Mesendoderm (in vitro differentiated cells): Measurements from ENCODE around the gene AGR2.

Experiments used
- DNase-seq: peaks from one replicate; pipeline ENCODE4 v3.0.0; 2013
- H2AK5ac ChIP-seq: 2 replicates; pipeline ENCODE4 v1.6.1; 2013; ENCODE audit warnings: low read length, inconsistent platforms
- H2BK120ac ChIP-seq: 2 replicates; pipeline ENCODE4 v1.6.1; 2013; ENCODE audit warnings: low read depth, mild to moderate bottlenecking, low read length, moderate library complexity, mixed read lengths
- H2BK15ac ChIP-seq: replicated peaks from 2 replicates; pipeline ENCODE4 v1.6.1; 2013; ENCODE audit warnings: low read depth, mild to moderate bottlenecking, moderate library complexity
- H2BK5ac ChIP-seq: 2 replicates; pipeline ENCODE4 v1.6.1; 2013; ENCODE audit warnings: low read length, inconsistent platforms
- H3K18ac ChIP-seq: 2 replicates; pipeline ENCODE4 v1.6.1; 2013; ENCODE audit warnings: mild to moderate bottlenecking, low read length, mixed read lengths
- H3K23ac ChIP-seq: one replicate; pipeline ENCODE4 v1.6.1; 2013; ENCODE audit warnings: low read length
- H3K27ac ChIP-seq: 2 replicates; pipeline ENCODE4 v1.5.1; 2013; ENCODE audit warnings: low read depth, mild to moderate bottlenecking, inconsistent platforms, low read length, moderate library complexity
- H3K27me3 ChIP-seq: 2 replicates; pipeline ENCODE4 v1.6.1; 2013; ENCODE audit warnings: low read length, control low read depth, mild to moderate bottlenecking, inconsistent platforms; ENCODE audit not compliant: insufficient read depth, poor library complexity
- H3K36me3 ChIP-seq: 2 replicates; pipeline ENCODE4 v1.6.1; 2013; ENCODE audit warnings: low read length, inconsistent platforms; ENCODE audit not compliant: control insufficient read depth, insufficient read depth
- H3K4ac ChIP-seq: one replicate; pipeline ENCODE4 v1.6.1; 2013; ENCODE audit warnings: low read depth, mild to moderate bottlenecking, low read length, moderate library complexity
- H3K4me1 ChIP-seq: 2 replicates; pipeline ENCODE4 v1.6.1; 2013; ENCODE audit warnings: low read depth, low read length, inconsistent platforms; ENCODE audit not compliant: control insufficient read depth
- H3K4me2 ChIP-seq: 2 replicates; pipeline ENCODE4 v1.6.1; 2013; ENCODE audit warnings: low read length
- H3K4me3 ChIP-seq: 2 replicates; pipeline ENCODE4 v1.5.1; 2013; ENCODE audit warnings: mild to moderate bottlenecking, low read length
- H3K56ac ChIP-seq: one replicate; pipeline ENCODE4 v1.6.1; 2013; ENCODE audit warnings: low read length
- H3K79me1 ChIP-seq: 2 replicates; pipeline ENCODE4 v1.6.1; 2013; ENCODE audit warnings: low read length, inconsistent platforms
- H3K79me2 ChIP-seq: 2 replicates; pipeline ENCODE4 v1.6.1; 2013; ENCODE audit warnings: mild to moderate bottlenecking, low read length; ENCODE audit not compliant: control insufficient read depth, insufficient read depth
- H3K9ac ChIP-seq: 2 replicates; pipeline ENCODE4 v1.6.1; 2013; ENCODE audit warnings: low read length, inconsistent platforms
- H4K5ac ChIP-seq: one replicate; pipeline ENCODE4 v1.6.1; 2013; ENCODE audit warnings: low read length
- H4K8ac ChIP-seq: one replicate; pipeline ENCODE4 v1.6.1; 2013; ENCODE audit warnings: low read depth, mild to moderate bottlenecking, control low read depth, low read length, moderate library complexity
- WGBS: extraction: QIAGEN DNeasy Blood & Tissue Kit; methylation state at CpG from one replicate; pipeline ENCODE4 v1.1.7; 2013; ENCODE audit warnings: low lambda C conversion rate, missing lambda C conversion rate; ENCODE audit not compliant: insufficient coverage; ENCODE audit errors: extremely low coverage; 5-methylcytosine and 5-hydroxymethylcytosine counted together

Gene AGR2

DNA sequence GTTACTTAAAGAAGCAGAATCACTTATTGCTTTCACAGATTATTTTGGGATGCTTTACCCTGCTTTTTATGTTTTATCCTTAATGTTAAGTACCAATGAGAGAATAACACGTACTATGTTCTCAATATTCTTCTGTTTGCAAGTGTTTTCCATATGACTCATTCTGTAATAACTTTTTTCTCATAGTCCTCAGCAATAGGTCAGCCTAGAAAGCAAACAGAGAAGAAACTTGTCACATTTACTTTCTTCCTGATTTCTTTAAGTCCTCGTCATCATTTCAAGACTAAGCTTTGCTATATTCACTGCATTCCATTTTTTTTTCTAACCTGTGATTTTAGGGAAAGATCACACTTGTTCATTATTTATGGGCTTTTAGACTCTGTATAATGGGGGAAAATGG is 6.8 kb upstream of the AGR2 start:
- Histone ChIP-seq H3K56ac (no peak overlapping the region), H4K5ac (no peak overlapping the region), H2BK5ac (no peak overlapping the region), H3K36me3 (no peaks in the 10 kb centered on the region), H3K27ac (no peak overlapping the region), H3K27me3 (no peaks in the 10 kb centered on the region), H4K8ac (no peak overlapping the region), H2BK120ac (no peak overlapping the region), H3K23ac (no peak overlapping the region), H2AK5ac (no peak overlapping the region), H3K18ac (no peak overlapping the region), H3K4me2 (no peak overlapping the region), H3K4ac (no peak overlapping the region), H3K4me1 (no peaks in the 10 kb centered on the region), H3K9ac (no peak overlapping the region), H2BK15ac (no peak overlapping the region), H3K4me3 (no peak overlapping the region), H3K79me1 (no peaks in the 10 kb centered on the region), H3K79me2 (no peaks in the 10 kb centered on the region)
- no CpG with 5 or more reads among the region's 2 CpGs for WGBS
- DNase-seq = no peak

DNA sequence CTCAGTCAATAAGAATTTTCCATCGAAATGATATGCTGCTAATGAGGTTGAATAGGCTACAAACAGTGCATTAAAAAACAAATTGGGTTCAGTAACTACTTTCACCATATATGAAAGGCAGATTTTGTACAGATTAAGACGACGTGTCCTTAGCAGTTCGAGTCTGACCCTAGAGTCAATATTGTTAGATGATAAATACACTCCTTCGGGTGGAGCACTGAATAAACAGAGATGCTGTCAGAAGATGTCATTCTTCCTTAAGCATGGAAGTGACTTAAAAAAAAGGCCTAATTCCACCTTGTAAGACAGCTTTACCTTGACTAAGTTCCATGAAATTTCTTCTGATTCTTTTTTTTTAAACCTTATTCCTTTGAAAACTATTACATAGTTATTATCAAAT is 5.8 kb upstream of the AGR2 start:
- no peak overlapping the region for H3K18ac ChIP-seq
- no peak overlapping the region for H3K4me3 ChIP-seq
- H2BK5ac ChIP-seq = no peak overlapping the region
- no peak overlapping the region for H4K5ac ChIP-seq
- H2AK5ac ChIP-seq = no peak overlapping the region
- H3K36me3 ChIP-seq = no peaks in the 10 kb centered on the region
- H3K9ac ChIP-seq = no peak overlapping the region
- no peak overlapping the region for H3K4ac ChIP-seq
- no peak for DNase-seq
- H3K4me2 ChIP-seq = no peak overlapping the region
- no peak overlapping the region for H4K8ac ChIP-seq
- no CpG with 5 or more reads among the region's 5 CpGs for WGBS
- H2BK120ac ChIP-seq = no peak overlapping the region
- H3K79me1 ChIP-seq = no peaks in the 10 kb centered on the region
- H3K27me3 ChIP-seq = no peaks in the 10 kb centered on the region
- no peak overlapping the region for H3K23ac ChIP-seq
- no peak overlapping the region for H2BK15ac ChIP-seq
- no peaks in the 10 kb centered on the region for H3K79me2 ChIP-seq
- H3K4me1 ChIP-seq = no peaks in the 10 kb centered on the region
- no peak overlapping the region for H3K56ac ChIP-seq
- no peak overlapping the region for H3K27ac ChIP-seq

DNA sequence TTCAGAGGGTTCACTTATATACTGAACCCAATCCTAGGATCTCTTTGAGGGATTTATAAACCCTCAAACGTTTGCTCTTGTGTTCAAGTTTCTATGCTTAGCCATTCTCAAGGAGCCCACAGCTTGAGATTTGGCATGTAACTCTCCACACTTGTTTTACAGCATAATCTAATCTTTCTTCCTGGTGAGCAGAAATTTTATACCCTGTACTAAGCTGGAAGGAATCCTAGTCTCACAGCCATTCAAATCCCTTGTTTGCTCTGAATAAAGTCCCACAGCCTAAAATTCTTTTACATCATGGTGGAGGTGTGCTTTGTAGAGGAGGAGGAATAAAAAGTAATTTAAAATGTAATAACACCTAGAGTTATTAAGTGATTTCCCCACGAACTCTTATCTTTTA is 5.3 kb upstream of the AGR2 start:
- no peaks in the 10 kb centered on the region for H3K27me3 ChIP-seq
- no peak overlapping the region for H3K27ac ChIP-seq
- DNase-seq = no peak
- H2BK5ac ChIP-seq = no peak overlapping the region
- H2BK120ac ChIP-seq = no peak overlapping the region
- no peak overlapping the region for H3K9ac ChIP-seq
- no peak overlapping the region for H3K23ac ChIP-seq
- H2BK15ac ChIP-seq = no peak overlapping the region
- no peak overlapping the region for H2AK5ac ChIP-seq
- no peak overlapping the region for H3K56ac ChIP-seq
- H3K36me3 ChIP-seq = no peaks in the 10 kb centered on the region
- H3K18ac ChIP-seq = no peak overlapping the region
- H3K79me1 ChIP-seq = no peaks in the 10 kb centered on the region
- no peak overlapping the region for H4K8ac ChIP-seq
- H3K4ac ChIP-seq = no peak overlapping the region
- no peaks in the 10 kb centered on the region for H3K4me1 ChIP-seq
- no peak overlapping the region for H4K5ac ChIP-seq
- WGBS = no CpG with 5 or more reads among the region's 2 CpGs
- H3K4me2 ChIP-seq = no peak overlapping the region
- H3K79me2 ChIP-seq = no peaks in the 10 kb centered on the region
- no peak overlapping the region for H3K4me3 ChIP-seq

DNA sequence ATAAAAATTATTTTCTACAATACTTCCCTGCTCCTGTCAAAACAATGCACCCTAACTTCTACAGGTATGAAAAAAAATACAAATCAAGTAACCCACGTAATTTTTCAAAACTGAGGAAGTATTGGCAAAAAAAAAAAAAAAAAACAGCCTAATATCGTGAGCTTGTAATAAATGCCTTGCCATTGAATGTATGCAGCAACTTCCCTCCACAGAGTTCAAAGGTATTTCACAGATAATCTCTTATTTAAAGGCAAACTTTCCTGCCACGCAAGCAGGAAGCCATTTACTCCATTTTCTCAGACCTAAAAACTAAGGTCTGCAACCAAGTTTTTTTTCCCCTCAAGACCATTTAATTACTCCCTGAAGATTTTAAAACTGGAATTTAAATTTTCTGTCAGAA is 642 bp upstream of the AGR2 start:
- no peak overlapping the region for H2BK15ac ChIP-seq
- no CpG with 5 or more reads among the region's 3 CpGs for WGBS
- no peak for DNase-seq

DNA sequence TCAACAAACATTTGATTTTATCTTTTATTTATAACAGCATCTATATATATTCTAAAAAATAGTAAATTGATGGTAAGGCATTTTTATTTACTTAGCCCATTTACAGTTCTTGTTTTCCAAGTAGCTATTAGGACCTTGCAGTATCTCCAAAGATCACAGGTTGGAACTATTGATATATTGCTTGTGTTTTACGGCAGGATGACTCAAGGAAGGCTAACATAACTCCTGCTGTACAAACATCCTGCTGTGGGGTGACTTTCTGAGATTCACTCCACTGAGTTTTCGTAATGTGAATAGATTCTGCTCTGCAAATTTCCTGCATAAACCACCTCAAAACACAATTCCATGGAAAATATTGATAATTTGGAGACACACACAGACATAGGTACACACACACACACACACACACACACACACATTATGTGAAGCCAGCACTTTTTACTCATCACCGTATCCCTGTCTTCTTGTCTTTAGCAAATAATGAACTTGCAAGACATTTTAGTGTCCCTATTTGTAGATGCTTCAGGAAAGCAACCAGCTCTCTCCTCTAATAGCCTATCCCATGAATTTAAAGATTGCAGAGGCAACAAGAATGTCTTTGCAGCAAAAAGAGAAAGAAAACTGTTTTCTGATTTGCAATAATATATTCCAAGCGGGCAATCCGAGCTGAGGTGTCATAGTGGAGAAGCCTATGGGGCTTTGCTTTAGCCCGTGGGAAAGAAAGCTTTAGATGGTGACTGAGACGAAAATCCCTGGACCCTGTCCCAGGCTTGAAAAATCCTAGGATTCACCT is 722 bp downstream of the AGR2 start:
- no peak overlapping the region for H3K9ac ChIP-seq
- DNase-seq = no peak
- H3K23ac ChIP-seq = no peak overlapping the region
- H3K4me1 ChIP-seq = no peaks in the 10 kb centered on the region
- H4K8ac ChIP-seq = no peak overlapping the region
- H2BK15ac ChIP-seq = no peak overlapping the region
- H3K4me2 ChIP-seq = no peak overlapping the region
- no peaks in the 10 kb centered on the region for H3K79me1 ChIP-seq
- H3K36me3 ChIP-seq = no peaks in the 10 kb centered on the region
- H3K4ac ChIP-seq = no peak overlapping the region
- no peak overlapping the region for H2BK5ac ChIP-seq
- no peak overlapping the region for H3K56ac ChIP-seq
- H2AK5ac ChIP-seq = no peak overlapping the region
- no peak overlapping the region for H3K18ac ChIP-seq
- no peak overlapping the region for H3K27ac ChIP-seq
- H4K5ac ChIP-seq = no peak overlapping the region
- WGBS = no CpG with 5 or more reads among the region's 7 CpGs
- H3K27me3 ChIP-seq = no peaks in the 10 kb centered on the region
- H3K79me2 ChIP-seq = no peaks in the 10 kb centered on the region
- H3K4me3 ChIP-seq = no peak overlapping the region
- no peak overlapping the region for H2BK120ac ChIP-seq

More for the DNA sequence above, 642 bp upstream of the AGR2 start:
- H3K23ac ChIP-seq = no peak overlapping the region
- H3K79me2 ChIP-seq = no peaks in the 10 kb centered on the region
- H2BK120ac ChIP-seq = no peak overlapping the region
- H3K18ac ChIP-seq = no peak overlapping the region
- no peak overlapping the region for H3K4me3 ChIP-seq
- no peak overlapping the region for H3K4me2 ChIP-seq
- H3K9ac ChIP-seq = no peak overlapping the region
- no peaks in the 10 kb centered on the region for H3K4me1 ChIP-seq
- no peak overlapping the region for H2AK5ac ChIP-seq
- H3K79me1 ChIP-seq = no peaks in the 10 kb centered on the region
- H4K5ac ChIP-seq = no peak overlapping the region
- no peaks in the 10 kb centered on the region for H3K36me3 ChIP-seq
- H3K56ac ChIP-seq = no peak overlapping the region
- H3K27ac ChIP-seq = no peak overlapping the region
- no peak overlapping the region for H3K4ac ChIP-seq
- no peak overlapping the region for H2BK5ac ChIP-seq
- no peak overlapping the region for H4K8ac ChIP-seq
- H3K27me3 ChIP-seq = no peaks in the 10 kb centered on the region

DNA sequence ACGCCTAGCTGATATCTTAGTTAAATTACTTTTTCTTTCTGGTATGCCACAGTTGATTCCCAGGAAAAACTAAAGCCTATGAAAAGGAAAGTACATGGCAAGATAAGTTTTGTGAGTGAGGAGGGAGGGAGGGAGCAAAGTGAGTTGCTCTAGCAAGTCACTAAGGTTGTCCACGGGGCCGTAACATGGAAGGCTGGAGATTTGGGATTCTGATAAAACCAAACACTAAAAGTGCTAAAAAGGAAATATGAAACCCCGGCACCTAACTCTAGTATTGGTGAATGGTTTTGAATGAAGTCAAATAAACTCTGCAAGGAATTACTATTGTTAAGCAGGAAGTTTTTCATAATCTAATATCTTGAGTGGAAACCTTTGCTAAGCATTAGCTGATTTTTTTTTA is 1.7 kb downstream of the AGR2 start:
- Histone ChIP-seq H3K4me3 (no peak overlapping the region), H2BK15ac (no peak overlapping the region), H2BK120ac (no peak overlapping the region), H2BK5ac (no peak overlapping the region), H2AK5ac (no peak overlapping the region), H3K9ac (no peak overlapping the region), H3K4me2 (no peak overlapping the region), H3K27ac (no peak overlapping the region), H3K4me1 (no peaks in the 10 kb centered on the region), H3K23ac (no peak overlapping the region), H3K4ac (no peak overlapping the region), H3K27me3 (no peaks in the 10 kb centered on the region), H3K56ac (no peak overlapping the region), H3K79me2 (no peaks in the 10 kb centered on the region), H3K79me1 (no peaks in the 10 kb centered on the region), H3K18ac (no peak overlapping the region), H4K5ac (no peak overlapping the region), H3K36me3 (no peaks in the 10 kb centered on the region), H4K8ac (no peak overlapping the region)
- no peak for DNase-seq
- no CpG with 5 or more reads among the region's 4 CpGs for WGBS
